ENCODE results near the gene B4GALT1.

The B4GALT1 gene

DNA sequence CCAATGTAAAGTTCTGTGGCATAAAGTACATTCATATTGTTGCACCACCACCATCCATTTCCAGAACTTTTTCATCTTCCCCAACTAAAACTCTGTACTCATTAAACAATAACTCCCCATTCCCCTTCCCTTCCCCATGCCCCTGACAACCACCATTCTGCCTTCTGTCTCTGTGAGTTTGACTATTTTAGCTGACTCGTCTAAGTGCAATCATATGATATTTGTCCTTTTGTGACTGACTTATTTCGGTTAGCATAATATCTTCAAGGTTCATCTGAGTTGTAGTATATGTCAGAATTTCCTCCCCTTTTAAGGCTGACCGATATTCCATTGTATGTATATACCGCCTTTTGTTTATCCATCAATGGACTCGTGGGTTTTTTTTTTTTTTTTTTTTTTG is 61.6 kb downstream of the B4GALT1 start:
- Histone ChIP-seq H3K4me1 (ENCODE audit: insufficient read depth, poor library complexity, severe bottlenecking) (peaks cover 29% of the 10 kb centered on the region), H3K4me3 (ENCODE audit: severe bottlenecking) (no peak overlapping the region), H3K36me3 (ENCODE audit: low read depth) (no peaks in the 10 kb centered on the region), H3K27ac (ENCODE audit: poor library complexity, severe bottlenecking) (no peak overlapping the region), H3K9me3 (ENCODE audit: severe bottlenecking) (no peaks in the 10 kb centered on the region), H3K27me3 (ENCODE audit: insufficient read depth, poor library complexity, severe bottlenecking) (no peaks in the 10 kb centered on the region)
- ATAC-seq (ENCODE audit: low read depth) (no peak), DNase-seq (ENCODE audit: low spot score) (no peak)
- TF ChIP-seq, protein P1, sequence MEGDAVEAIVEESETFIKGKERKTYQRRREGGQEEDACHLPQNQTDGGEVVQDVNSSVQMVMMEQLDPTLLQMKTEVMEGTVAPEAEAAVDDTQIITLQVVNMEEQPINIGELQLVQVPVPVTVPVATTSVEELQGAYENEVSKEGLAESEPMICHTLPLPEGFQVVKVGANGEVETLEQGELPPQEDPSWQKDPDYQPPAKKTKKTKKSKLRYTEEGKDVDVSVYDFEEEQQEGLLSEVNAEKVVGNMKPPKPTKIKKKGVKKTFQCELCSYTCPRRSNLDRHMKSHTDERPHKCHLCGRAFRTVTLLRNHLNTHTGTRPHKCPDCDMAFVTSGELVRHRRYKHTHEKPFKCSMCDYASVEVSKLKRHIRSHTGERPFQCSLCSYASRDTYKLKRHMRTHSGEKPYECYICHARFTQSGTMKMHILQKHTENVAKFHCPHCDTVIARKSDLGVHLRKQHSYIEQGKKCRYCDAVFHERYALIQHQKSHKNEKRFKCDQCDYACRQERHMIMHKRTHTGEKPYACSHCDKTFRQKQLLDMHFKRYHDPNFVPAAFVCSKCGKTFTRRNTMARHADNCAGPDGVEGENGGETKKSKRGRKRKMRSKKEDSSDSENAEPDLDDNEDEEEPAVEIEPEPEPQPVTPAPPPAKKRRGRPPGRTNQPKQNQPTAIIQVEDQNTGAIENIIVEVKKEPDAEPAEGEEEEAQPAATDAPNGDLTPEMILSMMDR (IDR thresholded peaks at IDR 0.05; ENCODE audit: poor library complexity, severe bottlenecking) = no peak

DNA sequence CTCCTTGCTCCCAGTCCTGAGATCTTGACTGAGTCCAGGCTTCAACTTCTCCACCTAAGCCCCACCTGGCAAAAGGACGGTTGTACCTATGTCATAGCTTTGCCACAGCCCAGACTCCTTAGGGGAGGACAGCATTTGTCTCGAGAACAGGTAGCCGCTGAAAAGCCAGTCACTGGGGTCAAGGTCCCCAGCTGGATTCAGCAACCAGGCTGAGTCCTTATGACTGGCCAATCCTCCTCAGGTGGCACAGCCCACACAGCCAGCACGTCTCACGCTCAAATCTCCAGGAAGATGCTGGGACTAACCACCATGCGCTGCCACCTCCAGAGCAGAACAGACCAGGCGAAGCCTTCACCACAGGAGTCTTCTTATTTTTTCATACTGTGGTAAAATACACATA is 62.7 kb downstream of the B4GALT1 start:
- DNase-seq (ENCODE audit: low spot score) (no peak), ATAC-seq (ENCODE audit: low read depth) (no peak)
- H3K4me1 ChIP-seq (ENCODE audit: insufficient read depth, poor library complexity, severe bottlenecking) = peaks cover 29% of the 10 kb centered on the region
- H3K27ac ChIP-seq (ENCODE audit: poor library complexity, severe bottlenecking) = no peak overlapping the region
- no peaks in the 10 kb centered on the region for H3K36me3 ChIP-seq (ENCODE audit: low read depth)
- TF ChIP-seq, protein P1 (IDR thresholded peaks at IDR 0.05; ENCODE audit: poor library complexity, severe bottlenecking) = no peak
- H3K9me3 ChIP-seq (ENCODE audit: severe bottlenecking) = no peaks in the 10 kb centered on the region
- H3K4me3 ChIP-seq (ENCODE audit: severe bottlenecking) = no peak overlapping the region
- H3K27me3 ChIP-seq (ENCODE audit: insufficient read depth, poor library complexity, severe bottlenecking) = no peaks in the 10 kb centered on the region

DNA sequence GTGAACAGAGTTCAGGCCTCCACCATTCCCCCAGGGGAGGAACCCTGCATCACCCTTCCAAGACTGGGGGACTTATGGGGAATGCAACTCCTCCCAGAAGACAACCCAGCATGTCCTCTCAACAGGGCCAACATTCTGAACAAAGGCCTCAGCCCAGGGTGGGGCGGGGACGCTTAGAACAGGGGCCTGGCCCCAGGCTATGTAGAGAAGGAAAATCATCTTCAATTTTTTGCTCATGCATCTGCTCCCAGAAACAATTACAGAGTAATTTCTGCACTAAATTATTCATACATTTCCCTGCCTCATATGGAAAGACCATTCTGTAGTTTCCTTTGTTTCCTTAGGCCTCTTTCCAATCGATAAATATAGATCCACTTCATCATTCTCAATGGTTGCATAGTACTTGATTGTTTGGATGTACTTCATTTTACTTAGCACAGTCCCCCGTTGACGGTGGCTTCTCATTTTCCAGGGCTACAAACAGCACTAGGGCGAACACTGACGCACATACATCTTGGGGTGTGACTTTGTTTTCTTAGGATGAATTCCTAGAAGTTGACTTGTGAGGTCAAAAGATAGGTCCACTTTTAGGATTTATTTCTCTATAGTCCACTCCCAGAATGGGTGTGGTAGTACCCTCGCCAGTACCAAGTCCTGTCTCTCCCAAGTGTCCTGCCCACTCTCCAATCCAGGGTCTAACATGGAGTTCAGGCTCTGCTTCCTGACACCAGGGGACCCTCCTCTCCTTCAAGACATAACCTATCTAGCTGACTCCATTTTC is 63.4 kb downstream of the B4GALT1 start:
- Histone ChIP-seq H3K4me3 (ENCODE audit: severe bottlenecking) (no peak overlapping the region), H3K36me3 (ENCODE audit: low read depth) (no peaks in the 10 kb centered on the region), H3K9me3 (ENCODE audit: severe bottlenecking) (no peaks in the 10 kb centered on the region), H3K4me1 (ENCODE audit: insufficient read depth, poor library complexity, severe bottlenecking) (peaks cover 29% of the 10 kb centered on the region), H3K27me3 (ENCODE audit: insufficient read depth, poor library complexity, severe bottlenecking) (no peaks in the 10 kb centered on the region), H3K27ac (ENCODE audit: poor library complexity, severe bottlenecking) (no peak overlapping the region)
- no peak for DNase-seq (ENCODE audit: low spot score)
- TF ChIP-seq, protein P1 (IDR thresholded peaks at IDR 0.05; ENCODE audit: poor library complexity, severe bottlenecking) = no peak
- no peak for ATAC-seq (ENCODE audit: low read depth)

DNA sequence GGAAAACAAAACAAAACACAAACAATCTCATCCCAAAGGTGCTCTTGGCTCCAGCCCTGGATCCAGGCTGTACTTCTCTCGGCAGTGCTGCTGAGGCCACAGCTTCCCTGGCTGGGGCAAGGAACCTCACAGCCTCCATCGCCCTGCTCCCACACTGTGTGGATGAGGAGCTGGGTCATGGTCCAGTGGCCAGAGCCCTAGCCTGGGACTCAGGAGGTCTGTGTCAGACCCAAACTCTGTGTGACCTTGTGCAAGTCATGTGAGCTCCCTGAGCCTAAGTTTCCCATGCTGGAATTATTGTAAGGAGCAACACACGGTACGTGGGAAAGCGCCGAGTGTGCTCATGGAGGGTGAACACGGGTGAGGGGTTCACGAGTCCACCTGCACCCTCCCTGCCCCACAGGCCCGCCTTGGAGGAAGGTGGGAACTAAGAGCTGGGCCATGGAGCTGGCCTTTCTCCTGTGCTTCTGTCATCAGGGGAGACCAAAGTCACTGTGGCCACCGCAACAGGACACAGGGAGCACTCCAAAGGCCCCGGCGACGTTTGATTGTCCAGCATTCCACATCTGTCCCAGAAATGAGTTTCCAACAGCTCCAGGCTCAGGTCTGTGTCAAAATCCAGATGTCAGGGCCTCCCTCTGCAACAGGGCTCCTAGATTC is 64.5 kb downstream of the B4GALT1 start:
- DNase-seq (ENCODE audit: low spot score) (no peak), ATAC-seq (ENCODE audit: low read depth) (no peak)
- no peaks in the 10 kb centered on the region for H3K9me3 ChIP-seq (ENCODE audit: severe bottlenecking)
- no peak overlapping the region for H3K27ac ChIP-seq (ENCODE audit: poor library complexity, severe bottlenecking)
- H3K4me1 ChIP-seq (ENCODE audit: insufficient read depth, poor library complexity, severe bottlenecking) = peaks cover 29% of the 10 kb centered on the region
- TF ChIP-seq, protein P1 (IDR thresholded peaks at IDR 0.05; ENCODE audit: poor library complexity, severe bottlenecking) = no peak
- H3K36me3 ChIP-seq (ENCODE audit: low read depth) = no peaks in the 10 kb centered on the region
- H3K27me3 ChIP-seq (ENCODE audit: insufficient read depth, poor library complexity, severe bottlenecking) = no peaks in the 10 kb centered on the region
- H3K4me3 ChIP-seq (ENCODE audit: severe bottlenecking) = no peak overlapping the region

Data from RWPE2 (cell line).